Hepatic stellate cell (primary cell): ENCODE measurements around the gene APC.

Experiments used
- DNase-seq: peaks from one replicate; pipeline ENCODE4 v3.0.0; 2011; ENCODE audit warnings: low spot score

APC gene

GRCh38 chr5:112737463-112738190 is at the start of gene APC:
TSS of gene APC (plus strand) at chr5:112737885. CDS start at chr5:112754891, 17,006 bp downstream.
- DNase-seq: peak; percentile 90

DNA sequence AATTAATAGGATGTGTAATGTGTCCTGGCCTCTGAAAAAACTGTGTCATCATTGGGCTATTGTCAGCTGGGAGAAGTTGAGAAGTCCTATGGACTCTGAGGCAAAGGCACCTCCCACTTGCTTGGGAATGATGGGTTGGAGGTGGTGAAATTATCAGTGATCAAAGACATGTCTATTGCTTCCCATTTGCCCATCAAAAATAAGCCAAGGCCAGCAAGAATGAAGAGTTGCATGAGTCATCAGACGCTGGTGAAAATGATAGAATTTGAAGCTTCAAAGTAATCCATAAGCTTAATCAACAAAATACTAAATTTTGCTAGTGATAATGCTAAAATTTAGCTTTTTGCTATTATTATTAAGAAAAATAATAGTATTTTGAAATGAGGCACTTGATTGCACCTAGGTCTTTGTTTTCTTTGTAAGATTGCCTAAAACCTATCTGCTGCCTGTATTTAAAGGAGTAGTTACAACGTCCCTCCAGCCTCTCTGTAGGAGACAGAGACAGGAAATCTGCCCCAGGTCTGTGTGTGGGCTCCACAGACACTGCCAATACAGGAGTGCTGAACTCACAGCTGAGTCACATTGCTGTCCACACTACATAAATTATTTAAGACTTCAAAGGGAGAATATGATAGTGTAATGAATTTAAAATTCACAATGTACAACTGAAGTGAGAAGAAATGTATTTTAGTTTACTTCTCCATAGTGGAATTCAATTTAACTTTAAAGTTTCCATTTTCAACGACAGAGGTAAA is 48.4 kb upstream of the APC start:
- no peak for DNase-seq

GRCh38 chr5:112690605-112691338 is 46.9 kb upstream of the APC start:
- no peak for DNase-seq

GRCh38 chr5:112691339-112691680 is 46.4 kb upstream of the APC start:
- DNase-seq: no peak

DNA sequence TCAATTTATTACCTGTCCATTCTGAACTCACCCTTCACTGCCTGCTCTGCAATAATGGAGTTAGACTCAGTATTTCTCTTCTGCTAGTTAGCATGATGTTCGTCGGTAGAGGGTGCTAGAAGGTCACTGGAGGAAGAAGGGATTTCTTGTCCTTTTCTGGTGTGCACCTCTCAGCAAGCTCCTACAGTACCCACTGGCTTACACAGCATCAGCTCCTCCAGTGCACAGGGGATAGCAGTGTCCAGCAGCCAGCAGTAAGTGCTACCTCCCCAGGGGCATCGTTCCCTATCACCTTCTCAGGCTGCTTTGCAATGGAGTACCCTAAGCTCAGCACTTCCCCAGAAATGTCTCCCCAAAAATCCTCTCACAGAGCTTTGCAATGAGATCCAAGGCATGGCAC is 45.9 kb upstream of the APC start:
- DNase-seq: no peak

DNA sequence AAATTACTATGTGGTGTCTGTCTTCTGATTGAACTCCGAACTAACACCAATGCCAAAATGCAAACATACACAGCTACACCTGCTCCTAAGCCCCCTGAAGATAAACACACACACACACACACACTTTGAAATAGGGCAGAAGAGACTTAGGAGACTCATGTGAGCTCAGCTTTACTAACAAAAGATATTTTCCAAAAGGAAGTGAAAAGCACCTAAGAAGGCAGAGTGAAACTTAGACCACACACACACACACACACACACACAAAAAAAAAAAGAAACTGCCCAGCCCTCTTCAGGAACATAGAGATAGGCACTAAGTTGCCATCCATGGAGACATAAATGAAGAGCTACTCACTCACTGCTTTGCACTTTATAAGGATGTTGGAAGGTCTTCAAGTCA is 45.2 kb upstream of the APC start:
- DNase-seq: no peak

GRCh38 chr5:112693301-112693700 is 44.4 kb upstream of the APC start:
- DNase-seq: no peak

DNA sequence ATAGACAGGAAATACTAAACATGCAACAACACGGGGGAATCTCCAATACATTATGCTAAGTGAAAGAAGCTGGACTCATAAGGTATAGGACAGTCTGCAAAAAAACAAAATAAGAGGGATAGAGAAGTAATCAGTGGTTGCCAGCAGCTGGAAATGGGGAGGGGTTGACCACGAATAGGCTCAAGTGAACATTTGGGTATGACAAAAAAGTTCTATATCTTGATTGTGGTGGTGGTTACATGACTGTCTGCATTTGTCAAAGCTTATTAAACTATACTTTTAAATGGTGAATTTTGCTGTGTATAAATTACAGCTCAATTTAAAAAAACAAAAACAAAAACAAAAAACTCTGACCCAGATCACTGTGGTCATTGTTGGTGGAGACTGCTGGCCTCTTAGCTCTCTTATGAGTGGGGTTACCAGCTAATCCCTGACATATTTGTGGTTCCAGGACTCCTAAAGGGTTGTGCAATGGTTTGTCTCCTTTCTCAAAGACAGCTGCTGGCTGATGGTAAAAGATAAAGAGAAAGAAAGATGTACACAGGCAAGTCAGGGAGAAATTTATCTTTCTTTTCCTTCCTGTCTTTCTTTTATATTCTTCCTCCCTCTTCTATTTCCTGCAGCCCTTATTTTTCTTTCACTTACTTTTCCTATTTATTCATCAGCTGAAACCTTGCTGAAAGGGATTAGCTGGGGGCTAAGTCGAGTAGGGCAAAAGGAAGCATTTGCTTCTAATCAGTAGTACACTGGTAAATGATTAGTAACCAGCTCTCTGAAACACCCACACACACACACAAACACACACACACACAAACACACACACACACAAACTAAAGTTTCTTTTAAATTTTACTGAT is 42.6 kb upstream of the APC start:
- DNase-seq: no peak

DNA sequence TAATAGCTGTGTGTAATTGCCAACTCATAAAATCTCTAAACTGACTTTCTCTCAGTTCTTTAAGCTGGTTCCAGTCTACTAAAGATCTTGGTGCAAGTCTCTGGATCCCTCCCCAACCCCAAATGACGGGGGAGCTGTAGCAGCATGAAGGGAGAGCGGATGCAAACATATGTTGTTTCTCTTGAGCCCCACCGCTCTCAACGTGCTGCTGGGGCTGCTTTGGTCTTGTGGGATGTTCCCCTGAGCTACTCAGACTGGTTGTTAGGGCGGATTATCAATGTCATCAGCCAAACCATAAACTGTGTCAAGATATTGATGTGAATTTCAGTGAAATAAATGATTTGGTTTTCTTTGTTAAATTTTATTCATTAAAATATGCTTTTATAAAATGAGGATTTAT is 40.9 kb upstream of the APC start:
- no peak for DNase-seq

- DNase-seq: no peak
These were observed 40.4 kb upstream of the APC start for GRCh38 chr5:112697322-112697721.

- no peak for DNase-seq
These were observed 39.9 kb upstream of the APC start for GRCh38 chr5:112697833-112698232.

GRCh38 chr5:112703866-112704820 is 33.5 kb upstream of the APC start:
- no peak for DNase-seq

GRCh38 chr5:112706446-112707016 is 31.2 kb upstream of the APC start:
- DNase-seq: no peak

- peak; percentile 98 for DNase-seq
These were observed 30.2 kb upstream of the APC start for GRCh38 chr5:112707187-112708102.

GRCh38 chr5:112708103-112708622 is 29.5 kb upstream of the APC start:
- DNase-seq: no peak

DNA sequence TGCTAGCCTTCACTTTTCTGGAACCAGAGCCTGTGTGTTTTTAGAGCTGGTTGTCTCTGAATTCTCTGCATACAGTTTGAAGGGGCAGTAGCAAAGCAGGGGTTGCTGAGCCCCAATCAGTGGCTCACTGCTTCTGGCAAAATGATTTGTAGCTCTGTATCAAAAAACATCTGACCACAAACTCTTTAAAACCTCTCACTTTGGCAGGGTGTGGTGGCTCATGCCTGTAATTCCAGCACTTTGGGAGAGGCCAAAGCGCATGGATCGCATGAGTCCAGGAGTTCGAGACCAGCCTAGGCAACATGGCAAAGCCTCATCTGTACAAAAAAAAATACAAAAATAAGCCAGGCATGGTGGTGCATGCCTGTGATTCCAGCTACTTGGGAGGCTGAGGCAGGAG is 28.3 kb upstream of the APC start:
- DNase-seq: no peak

- no peak for DNase-seq
These were observed 26.8 kb upstream of the APC start for GRCh38 chr5:112710896-112711295.

DNA sequence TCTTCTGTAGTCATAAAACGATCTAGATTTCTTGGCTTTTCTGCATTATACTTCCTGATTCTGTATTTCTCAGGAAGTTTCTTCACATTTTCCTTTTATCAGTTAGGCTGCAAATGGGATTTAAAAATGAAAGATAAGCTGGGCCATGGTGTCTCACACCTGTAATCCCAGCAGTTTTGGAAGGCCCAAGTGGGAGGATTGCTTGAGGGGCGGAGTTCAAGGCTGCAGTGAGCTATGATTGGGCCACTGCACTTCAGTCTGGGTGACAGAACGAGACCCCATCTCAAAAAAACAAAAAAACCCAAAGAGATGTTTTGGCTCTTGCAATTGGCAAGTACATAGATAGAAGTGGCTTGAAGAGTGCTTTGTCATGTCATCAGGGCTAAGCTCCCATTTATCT is 26.2 kb upstream of the APC start:
- DNase-seq: no peak

GRCh38 chr5:112713206-112713605 is 24.5 kb upstream of the APC start:
- no peak for DNase-seq
